Esophagus (tissue), 2 donors: ENCODE data around the gene PSMB9. TPM values are rescaled to one million over a fixed set of nuclear protein-coding genes. Genes with fewer than 3 reads are reported as not detected.
"Not testable (repeated sequence)": the region's sequence is repeated elsewhere in the genome, so short reads cannot be mapped to it uniquely, and the experiment has no call there.

ENCODE experiments used
- H3K27ac ChIP-seq, 2 donors: one replicate each; pipeline ENCODE4 v1.5.1; 2013; ENCODE audit warnings: low read depth in 2 of 2, mild to moderate bottlenecking in 2 of 2, inconsistent platforms in 1 of 2, low read length in 1 of 2, moderate library complexity in 1 of 2
- H3K27me3 ChIP-seq, 2 donors: one replicate each; pipeline ENCODE4 v1.6.1; 2013; ENCODE audit warnings: low read length in 2 of 2, control low read depth in 1 of 2, mild to moderate bottlenecking in 1 of 2; ENCODE audit not compliant: insufficient read depth in 2 of 2, control insufficient read depth in 1 of 2
- H3K36me3 ChIP-seq, 2 donors: one replicate each; pipeline ENCODE4 v1.6.1; 2013; ENCODE audit warnings: low read length in 1 of 2; ENCODE audit not compliant: control insufficient read depth in 2 of 2, insufficient read depth in 2 of 2
- H3K4me1 ChIP-seq, 2 donors: one replicate each; pipeline ENCODE4 v1.6.1; 2013; ENCODE audit warnings: low read length in 1 of 2; ENCODE audit not compliant: control insufficient read depth in 2 of 2, insufficient read depth in 2 of 2
- H3K4me3 ChIP-seq, 2 donors: one replicate each; pipeline ENCODE4 v1.5.1; 2013; ENCODE audit warnings: low read length in 2 of 2, mild to moderate bottlenecking in 2 of 2, low read depth in 1 of 2, moderate library complexity in 1 of 2
- H3K9me3 ChIP-seq, 2 donors: one replicate each; pipeline ENCODE4 v1.6.1; 2013; ENCODE audit warnings: mild to moderate bottlenecking in 2 of 2, low read depth in 1 of 2, low read length in 1 of 2, moderate library complexity in 1 of 2; ENCODE audit not compliant: control insufficient read depth in 2 of 2, insufficient read depth in 1 of 2
- WGBS, 2 donors: extraction: QIAGEN DNeasy Blood & Tissue Kit; methylation state at CpG; one replicate each; pipeline ENCODE4 v1.1.7; 2013; 5-methylcytosine and 5-hydroxymethylcytosine counted together
- polyA plus RNA-seq, 2 donors: library from polyadenylated mRNA; stranded (reverse); fragments of 200-250 nt; gene quantifications; one replicate each; pipeline ENCODE4 v1.2.3, GENCODE V29; 2013
- donor health status: healthy with polysubstance abuse.
- donor health status: Bipolar disorder and iron deficiency.

The PSMB9 gene
- polyA plus RNA-seq, 2 donors = 14.5 to 25.5 TPM

DNA sequence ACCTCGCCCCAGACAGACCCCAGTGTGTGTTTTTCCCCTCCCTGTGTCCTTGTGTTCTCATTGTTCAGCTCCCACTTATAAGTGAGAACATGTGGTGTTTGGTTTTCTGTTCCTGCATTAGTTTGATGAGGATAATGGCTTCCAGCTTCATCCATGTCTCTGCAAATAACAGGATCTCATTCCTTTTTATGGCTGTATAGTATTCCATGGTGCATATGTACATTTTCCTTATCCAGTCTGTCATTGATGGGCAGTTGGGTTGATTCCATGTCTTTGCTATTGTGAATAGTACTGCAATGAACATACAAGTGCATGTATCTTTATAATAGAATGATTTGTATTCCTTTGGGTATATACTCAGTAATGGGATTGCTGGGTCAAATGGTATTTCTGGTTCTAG lies 20.0 kb downstream of the PSMB9 start:
- not testable (repeated sequence) for H3K4me3 ChIP-seq, H3K9me3 ChIP-seq, H3K36me3 ChIP-seq, H3K27me3 ChIP-seq, H3K4me1 ChIP-seq, H3K27ac ChIP-seq
- WGBS, 2 donors = 0 to 38% methylated on average over 1 of the region's 1 CpG

DNA sequence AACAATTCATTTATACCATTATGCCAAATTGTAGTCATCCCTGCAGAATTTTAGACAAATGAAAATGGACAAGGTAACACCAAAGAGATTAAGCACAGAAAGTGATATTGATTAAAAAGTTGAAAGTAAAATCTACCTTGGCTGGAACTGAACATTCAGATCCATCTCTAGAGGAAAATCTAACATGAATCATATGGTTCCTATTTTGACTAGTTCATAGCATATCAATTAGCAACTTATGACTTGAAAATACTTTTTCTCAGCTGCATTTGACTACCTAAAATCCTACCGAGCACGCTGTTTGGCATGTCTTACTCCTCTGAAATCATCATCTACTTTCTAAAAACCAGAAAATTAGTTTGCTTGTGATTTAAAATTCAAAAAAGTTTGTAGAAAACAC lies 22.6 kb downstream of the PSMB9 start:
- no peaks in the 10 kb centered on the region for H3K4me1 ChIP-seq
- H3K27me3 ChIP-seq = no peaks in the 10 kb centered on the region
- H3K9me3 ChIP-seq = no peaks in the 10 kb centered on the region
- WGBS, 2 donors = 86 to 93% methylated on average over 2 of the region's 2 CpGs
- no peaks in the 10 kb centered on the region for H3K36me3 ChIP-seq
- H3K4me3 ChIP-seq = no peak overlapping the region
- no peak overlapping the region for H3K27ac ChIP-seq

DNA sequence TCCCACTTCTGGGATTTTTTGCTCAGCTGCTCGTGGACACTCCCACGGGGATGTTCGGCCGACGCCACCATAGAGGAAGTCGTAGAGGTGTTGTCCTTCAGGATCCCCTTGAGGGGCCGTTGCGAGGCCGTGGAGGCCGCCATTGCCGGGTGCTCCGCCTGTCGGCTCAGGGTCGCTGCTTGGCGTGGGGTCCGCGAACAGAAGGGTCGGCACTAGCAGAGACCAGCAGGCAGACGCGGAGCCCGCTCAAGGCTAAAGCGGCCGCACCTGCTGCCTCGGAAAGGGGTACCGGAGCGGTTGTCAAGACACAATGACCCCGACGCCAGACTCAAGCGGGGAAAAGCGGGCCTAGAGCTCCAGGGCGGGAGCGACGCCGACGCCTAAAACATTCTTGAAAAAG lies 25.7 kb downstream of the PSMB9 start:
- Histone ChIP-seq H3K27me3 (no peaks in the 10 kb centered on the region), H3K9me3 (no peaks in the 10 kb centered on the region), H3K4me1 (no peaks in the 10 kb centered on the region), H3K27ac (no peak overlapping the region), H3K4me3 (no peak overlapping the region), H3K36me3 (no peaks in the 10 kb centered on the region)
- WGBS, 2 donors = 60% methylated on average over 35 of the region's 35 CpGs

DNA sequence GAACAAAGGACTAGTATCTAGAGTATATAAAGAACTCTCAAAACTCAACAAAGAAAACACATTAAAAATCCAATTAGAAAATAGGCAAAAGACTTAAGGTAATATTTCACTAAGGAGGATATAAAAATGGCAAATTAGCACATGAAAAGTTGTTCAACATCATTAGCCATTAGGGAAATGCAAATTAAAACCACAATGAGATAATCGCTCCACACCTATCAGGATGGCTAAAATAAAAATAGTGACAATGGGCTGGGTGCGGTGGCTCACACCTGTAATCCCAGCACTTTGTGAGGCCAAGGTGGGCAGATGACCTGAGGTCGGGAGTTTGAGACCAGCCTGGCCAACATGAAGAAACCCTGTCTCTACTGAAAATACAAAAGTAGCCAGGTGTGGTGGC lies 27.0 kb downstream of the PSMB9 start:
- H3K9me3 ChIP-seq, H3K27ac ChIP-seq, H3K4me3 ChIP-seq, H3K4me1 ChIP-seq, H3K27me3 ChIP-seq, H3K36me3 ChIP-seq: not testable (repeated sequence)
- 65 to 82% methylated on average over 3 of the region's 3 CpGs for WGBS, 2 donors

DNA sequence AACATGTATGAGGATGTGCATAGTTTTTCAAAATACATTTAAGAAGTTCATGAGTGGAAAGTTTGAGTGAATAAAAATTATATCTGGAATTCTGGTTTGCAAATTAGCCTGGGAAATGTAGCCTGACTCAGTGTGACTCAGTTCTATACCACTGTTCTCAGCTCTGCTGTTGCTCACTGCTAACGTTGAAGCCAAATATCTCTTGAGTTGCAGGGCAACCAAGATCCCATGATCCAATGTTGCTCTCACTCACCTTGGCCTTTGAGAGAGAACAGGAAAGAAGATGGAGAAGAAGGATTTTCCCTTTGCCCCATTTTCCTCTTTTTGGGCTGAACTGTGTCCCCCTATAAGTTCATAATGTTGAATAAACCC lies 28.9 kb downstream of the PSMB9 start:
- Histone ChIP-seq H3K36me3 (no peaks in the 10 kb centered on the region), H3K27ac (no peak overlapping the region), H3K4me1 (no peaks in the 10 kb centered on the region), H3K9me3 (no peaks in the 10 kb centered on the region), H3K4me3 (no peak overlapping the region), H3K27me3 (no peaks in the 10 kb centered on the region)
- 13 to 21% methylated on average over 1 of the region's 1 CpG for WGBS, 2 donors

DNA sequence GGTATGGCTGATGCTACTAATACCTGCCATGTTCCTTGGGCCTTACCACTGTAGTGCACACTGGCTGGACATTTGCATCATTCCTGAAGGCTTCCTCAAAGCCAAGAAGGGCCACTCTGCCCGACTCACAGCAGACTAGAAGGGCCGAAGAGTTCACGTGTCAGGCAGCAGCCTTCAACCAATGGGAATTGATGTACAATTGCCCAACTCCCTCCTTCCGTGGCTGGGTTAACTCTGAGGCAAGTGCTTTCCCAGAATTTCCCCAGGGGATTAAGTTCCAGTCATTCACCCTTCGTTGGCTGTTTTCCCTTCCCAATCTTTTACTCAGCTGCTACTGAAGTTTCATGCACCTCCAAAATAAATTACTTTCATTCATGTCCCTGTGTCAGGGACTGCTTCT lies 29.8 kb downstream of the PSMB9 start:
- Histone ChIP-seq H3K36me3 (no peaks in the 10 kb centered on the region), H3K4me1 (no peaks in the 10 kb centered on the region), H3K9me3 (no peaks in the 10 kb centered on the region), H3K4me3 (no peak overlapping the region), H3K27me3 (no peaks in the 10 kb centered on the region), H3K27ac (no peak overlapping the region)
- 14 to 29% methylated on average over 5 of the region's 5 CpGs for WGBS, 2 donors

DNA sequence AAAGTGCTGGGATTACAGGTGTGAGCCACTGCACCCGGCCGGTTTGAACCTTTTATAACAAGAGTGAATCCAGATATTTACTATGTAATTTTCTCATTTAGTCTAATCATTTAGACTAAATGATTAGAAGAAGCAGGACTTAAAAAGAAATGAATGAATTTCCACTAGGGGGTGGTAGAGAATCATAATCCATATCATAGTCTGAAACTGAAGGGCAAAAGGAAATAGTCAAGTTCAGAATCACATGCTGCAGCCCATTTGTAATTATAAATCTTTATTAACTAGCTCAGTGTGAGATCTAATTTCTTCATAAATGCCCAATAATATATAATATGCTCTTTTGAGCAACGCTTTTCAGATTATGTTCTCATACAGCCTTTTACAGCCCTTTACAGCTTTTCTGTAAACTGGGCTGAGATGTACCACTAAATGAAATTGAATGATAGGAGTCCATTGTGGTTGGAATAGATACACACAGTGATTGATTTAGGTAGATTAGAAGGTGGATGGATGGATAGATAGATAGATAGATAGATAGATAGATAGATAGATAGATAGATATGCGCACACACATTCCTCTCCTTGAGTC lies 31.8 kb downstream of the PSMB9 start:
- no peaks in the 10 kb centered on the region for H3K4me1 ChIP-seq
- WGBS, 2 donors = 40 to 49% methylated on average over 4 of the region's 4 CpGs
- H3K27me3 ChIP-seq = no peaks in the 10 kb centered on the region
- no peak overlapping the region for H3K27ac ChIP-seq
- H3K36me3 ChIP-seq = no peaks in the 10 kb centered on the region
- H3K9me3 ChIP-seq = no peaks in the 10 kb centered on the region
- no peak overlapping the region for H3K4me3 ChIP-seq

DNA sequence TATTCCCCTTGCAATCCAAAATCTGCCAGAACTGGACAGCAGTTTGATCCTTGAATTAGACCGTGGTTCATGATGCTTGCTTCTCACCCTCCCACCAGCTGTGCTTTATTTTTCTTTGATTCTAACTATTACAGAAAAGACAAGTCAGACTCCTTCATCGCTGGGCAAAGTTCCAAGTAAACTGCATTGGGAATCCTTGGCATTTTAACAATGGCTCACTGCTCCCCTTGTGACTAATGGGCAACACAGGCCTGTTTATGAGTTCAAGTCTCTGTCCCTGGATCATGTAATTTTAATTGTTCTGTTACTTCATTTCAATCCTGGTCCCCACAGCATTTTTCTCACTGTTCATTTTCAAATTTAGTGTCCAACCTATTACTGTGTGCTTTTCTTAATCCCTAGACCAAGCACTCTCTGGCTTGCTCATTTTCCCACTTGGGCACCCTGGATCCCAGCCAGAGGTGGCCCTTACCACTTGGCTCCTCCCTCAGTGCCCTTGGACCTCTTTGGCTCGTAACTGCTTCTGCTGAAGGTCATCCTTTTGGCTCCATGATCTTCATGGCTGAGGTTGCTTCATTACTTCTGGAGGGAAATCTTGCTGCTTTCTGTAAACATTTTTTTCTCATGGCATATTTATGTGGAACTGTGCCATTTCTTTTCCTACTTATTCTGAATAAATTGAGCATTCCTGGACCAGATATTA lies 32.8 kb downstream of the PSMB9 start:
- H3K9me3 ChIP-seq = no peaks in the 10 kb centered on the region
- H3K36me3 ChIP-seq = no peaks in the 10 kb centered on the region
- no peaks in the 10 kb centered on the region for H3K27me3 ChIP-seq
- WGBS, 2 donors = 38 to 49% methylated on average over 3 of the region's 3 CpGs
- no peaks in the 10 kb centered on the region for H3K4me1 ChIP-seq
- H3K27ac ChIP-seq = peak overlapping the region; percentile 22 to 38
- H3K4me3 ChIP-seq = no peak overlapping the region

DNA sequence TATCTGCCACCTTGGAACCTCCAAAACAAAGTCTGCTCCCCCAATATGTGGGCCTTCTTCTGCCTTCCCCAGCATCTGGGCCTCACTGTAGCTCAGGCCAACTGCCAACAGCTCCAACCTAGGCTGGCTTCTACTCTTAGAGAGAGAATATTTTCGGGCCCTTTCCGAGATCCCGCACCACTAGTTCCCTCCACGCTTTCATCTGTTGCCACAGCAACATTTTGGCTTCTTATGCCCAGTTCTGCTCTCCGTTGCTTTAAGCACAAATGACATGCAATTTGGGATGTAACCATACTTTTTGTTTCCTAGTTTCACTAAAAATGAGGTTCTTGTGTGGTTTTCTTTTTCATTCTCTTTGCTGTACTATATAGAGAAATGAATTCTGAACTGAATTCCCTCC lies 33.6 kb downstream of the PSMB9 start:
- no peaks in the 10 kb centered on the region for H3K4me1 ChIP-seq
- no peaks in the 10 kb centered on the region for H3K36me3 ChIP-seq
- no peaks in the 10 kb centered on the region for H3K27me3 ChIP-seq
- WGBS, 2 donors = 78 to 84% methylated on average over 5 of the region's 5 CpGs
- no peaks in the 10 kb centered on the region for H3K9me3 ChIP-seq
- H3K27ac ChIP-seq = no peak overlapping the region
- H3K4me3 ChIP-seq = no peak overlapping the region

DNA sequence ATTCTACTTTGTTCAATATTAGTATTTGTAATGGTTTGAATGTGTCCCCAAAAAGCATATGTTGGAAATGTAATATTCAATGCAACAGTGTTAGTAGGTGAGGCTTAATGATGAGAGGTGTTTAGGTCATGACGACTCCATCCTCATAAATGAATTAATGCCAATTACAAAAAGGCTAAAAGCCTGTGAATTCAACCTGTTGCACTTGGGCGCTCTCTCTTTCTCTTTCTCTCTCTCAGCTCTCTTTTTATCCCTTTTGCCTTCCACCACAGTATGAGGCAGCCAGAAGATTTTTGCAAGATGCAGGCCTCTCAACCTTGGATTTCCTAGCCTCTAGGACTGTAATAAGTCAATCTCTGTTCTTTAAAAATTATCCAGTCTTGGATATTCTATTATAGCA lies 34.6 kb downstream of the PSMB9 start:
- no peaks in the 10 kb centered on the region for H3K27me3 ChIP-seq
- no peaks in the 10 kb centered on the region for H3K4me1 ChIP-seq
- no peak overlapping the region for H3K27ac ChIP-seq
- WGBS, 2 donors = 87 to 94% methylated on average over 2 of the region's 2 CpGs
- no peaks in the 10 kb centered on the region for H3K9me3 ChIP-seq
- no peak overlapping the region for H3K4me3 ChIP-seq
- H3K36me3 ChIP-seq = no peaks in the 10 kb centered on the region
